A549 (cell line): ENCODE data around the gene SAMD8. TPM values are rescaled to one million over a fixed set of nuclear protein-coding genes. Genes with fewer than 3 reads are reported as not detected.

ENCODE experiments used
- ATAC-seq, 2 experiments: fragments of 200-7000 bp in 1 of 2; fragments of >200 bp in 1 of 2; cut with Nextera tagmentation in 1 of 2; cut with Tn5 transposase in 1 of 2; 3 replicates each; pipeline versions ENCODE4 v1.8.0 to v1.9.1; 2018 to 2020; ENCODE audit warnings: mild to moderate bottlenecking in 1 of 2, moderate library complexity in 1 of 2
- CTCF ChIA-PET: fragments of 300-600 bp; sonication (Branson Sonifier 250); formaldehyde crosslinking; extraction: SDS; loops from one replicate; lab custom pipeline; 2021; ENCODE audit warnings: antibody characterized with exemption, inconsistent platforms; lab: Yijun Ruan, JAX
- POLR2A ChIA-PET: fragments of 350-600 bp; formaldehyde crosslinking; extraction: SDS; loops from one replicate; lab custom pipeline; 2021; ENCODE audit warnings: antibody characterized with exemption, inconsistent platforms; lab: Yijun Ruan, JAX
- DNase-seq, 2 experiments: peaks; one replicate each; pipeline versions ENCODE4 v3.0.0 to v3.0.0-alpha.2; 2011 to 2016; ENCODE audit warnings: low read depth in 1 of 2, low spot score in 1 of 2
- FAIRE-seq: peaks from 2 replicates; lab custom pipeline; 2011; peaks lifted over from hg19 to GRCh38; lab: Jason Lieb, UNC
- H3K27ac ChIP-seq, 2 experiments: fragments of >200 bp; sonication (Bioruptor Twin); formaldehyde crosslinking; 3 replicates each; pipeline ENCODE4 v1.5.1; 2016 to 2017
- H3K4me1 ChIP-seq: fragments of >200 bp; sonication (Bioruptor Twin); formaldehyde crosslinking; 3 replicates; pipeline ENCODE4 v1.6.1; 2016
- H3K4me2 ChIP-seq: fragments of >200 bp; sonication (Bioruptor Twin); formaldehyde crosslinking; 3 replicates; pipeline ENCODE4 v1.6.1; 2016
- H3K4me3 ChIP-seq: fragments of >200 bp; sonication (Bioruptor Twin); formaldehyde crosslinking; 3 replicates; pipeline ENCODE4 v1.5.1; 2016
- H3K9me3 ChIP-seq: fragments of >200 bp; sonication (Bioruptor Twin); formaldehyde crosslinking; 3 replicates; pipeline ENCODE4 v1.6.1; 2016
- CEBPB ChIP-seq, 2 experiments: fragments of >200 bp in 1 of 2; sonication (Bioruptor Twin) in 1 of 2; formaldehyde crosslinking in 1 of 2; IDR thresholded peaks; 2 replicates each; pipeline ENCODE4 v1.6.1; 2012 to 2016
- EHF ChIP-seq: fragments of 250-450 bp; sonication (Bioruptor Pico); IDR thresholded peaks from 2 replicates; pipeline ENCODE4 v1.5.0; 2020; ENCODE audit warnings: mild to moderate bottlenecking
- EP300 ChIP-seq, 2 experiments: fragments of >200 bp; sonication (Bioruptor Twin); formaldehyde crosslinking; IDR thresholded peaks; 2 replicates in 1 of 2; 3 replicates in 1 of 2; pipeline ENCODE4 v1.6.1; 2016 to 2017
- FOSB ChIP-seq: fragments of 250-450 bp; sonication (Bioruptor Pico); IDR thresholded peaks from 2 replicates; pipeline ENCODE4 v1.5.0; 2020; ENCODE audit warnings: mild to moderate bottlenecking, moderate library complexity
- HDAC2 ChIP-seq: fragments of 200-600 bp; sonication (generic); IDR thresholded peaks from 2 replicates; pipeline ENCODE4 v1.6.1; 2016
- HEYL ChIP-seq: fragments of 250-450 bp; sonication (Bioruptor Pico); IDR thresholded peaks from 2 replicates; pipeline ENCODE4 v1.8.0; 2021; ENCODE audit warnings: mild to moderate bottlenecking, moderate library complexity
- HOXB5 ChIP-seq: fragments of 250-450 bp; sonication (Bioruptor Pico); IDR thresholded peaks from 2 replicates; pipeline ENCODE4 v1.5.0; 2020; ENCODE audit warnings: mild to moderate bottlenecking, moderate library complexity
- KDM5A ChIP-seq: fragments of 200-600 bp; sonication (generic); IDR thresholded peaks from 2 replicates; pipeline ENCODE4 v1.6.1; 2016; ENCODE audit warnings: antibody characterized with exemption, mild to moderate bottlenecking
- NFE2L2 ChIP-seq: fragments of 150-350 bp; conservative IDR thresholded peaks from 2 replicates; pipeline ENCODE4 v1.6.1; 2014; ENCODE audit warnings: low read length
- NR3C1 ChIP-seq: fragments of >200 bp; sonication (Bioruptor Twin); formaldehyde crosslinking; IDR thresholded peaks from 3 replicates; pipeline ENCODE4 v1.6.1; 2017
- PHF8 ChIP-seq: fragments of 200-600 bp; sonication (generic); IDR thresholded peaks from 2 replicates; pipeline ENCODE4 v1.6.1; 2016; ENCODE audit warnings: low read depth, mild to moderate bottlenecking, antibody characterized with exemption, moderate library complexity, borderline replicate concordance
- POLR2A ChIP-seq: IDR thresholded peaks from 2 replicates; pipeline ENCODE4 v1.6.1; 2012; ENCODE audit warnings: mild to moderate bottlenecking, low read length
- RAD21 ChIP-seq, 2 experiments: fragments of >200 bp in 1 of 2; sonication (Bioruptor Twin) in 1 of 2; formaldehyde crosslinking in 1 of 2; IDR thresholded peaks in 1 of 2; conservative IDR thresholded peaks in 1 of 2; 2 replicates in 1 of 2; 3 replicates in 1 of 2; pipeline ENCODE4 v1.6.1; 2012 to 2018; ENCODE audit warnings: inconsistent platforms in 1 of 2
- RCOR1 ChIP-seq: fragments of 150-350 bp; IDR thresholded peaks from 2 replicates; pipeline ENCODE4 v1.6.1; 2014; ENCODE audit warnings: antibody characterized with exemption, low read length, low read depth
- RFX5 ChIP-seq: fragments of 450-650 bp; IDR thresholded peaks from 2 replicates; pipeline ENCODE4 v1.7.1; 2014; ENCODE audit warnings: antibody characterized with exemption, mild to moderate bottlenecking, moderate library complexity
- TFCP2L1 ChIP-seq: fragments of 250-450 bp; sonication (Bioruptor Pico); IDR thresholded peaks from 2 replicates; pipeline ENCODE4 v1.5.0; 2021; ENCODE audit warnings: mild to moderate bottlenecking
- ZFP36 ChIP-seq: fragments of 450-650 bp; IDR thresholded peaks from 2 replicates; pipeline ENCODE4 v1.6.1; 2014; ENCODE audit warnings: borderline replicate concordance; ENCODE audit not compliant: partially characterized antibody
- WGBS: methylation state at CpG from one replicate; pipeline ENCODE4 v1.1.6; 2017; ENCODE audit errors: missing lambda C conversion rate; 5-methylcytosine and 5-hydroxymethylcytosine counted together
- polyA plus RNA-seq, 4 experiments: library from polyadenylated mRNA; depleted of rRNA in 3 of 4; stranded (reverse); fragments of >200 nt; fragmentation: RNase III in 1 of 4; extraction: RNeasy Plus Mini Kit Qiagen cat#74134 plus additional on column Dnase treatment in 1 of 4; gene quantifications; 2 replicates in 3 of 4; 3 replicates in 1 of 4; pipeline ENCODE4 v1.2.3, GENCODE V29; 2011 to 2017
- TF ChIP-seq, protein P1 (sequence below): fragments of 250-450 bp; sonication (Bioruptor Pico); IDR thresholded peaks from 2 replicates; pipeline ENCODE4 v1.5.0; 2021; ENCODE audit warnings: mild to moderate bottlenecking, moderate library complexity, borderline replicate concordance
- TF ChIP-seq, protein P2 (sequence below): IDR thresholded peaks from 2 replicates; pipeline ENCODE4 v1.6.1; 2012
- TF ChIP-seq, protein P3 (sequence below): IDR thresholded peaks from 2 replicates; pipeline ENCODE4 v1.6.1; 2012; ENCODE audit warnings: low read depth, borderline replicate concordance
- TF ChIP-seq, protein P4 (sequence below): IDR thresholded peaks from 2 replicates; pipeline ENCODE4 v1.6.1; 2012
- TF ChIP-seq, protein P5 (sequence below): fragments of >200 bp; sonication (Bioruptor Twin); formaldehyde crosslinking; IDR thresholded peaks from 3 replicates; pipeline ENCODE4 v1.5.1; 2016

Gene SAMD8
- polyA plus RNA-seq, 2 of the 4 experiments (the other 2 are of a cell fraction): 10.9 to 27.9 TPM

DNA sequence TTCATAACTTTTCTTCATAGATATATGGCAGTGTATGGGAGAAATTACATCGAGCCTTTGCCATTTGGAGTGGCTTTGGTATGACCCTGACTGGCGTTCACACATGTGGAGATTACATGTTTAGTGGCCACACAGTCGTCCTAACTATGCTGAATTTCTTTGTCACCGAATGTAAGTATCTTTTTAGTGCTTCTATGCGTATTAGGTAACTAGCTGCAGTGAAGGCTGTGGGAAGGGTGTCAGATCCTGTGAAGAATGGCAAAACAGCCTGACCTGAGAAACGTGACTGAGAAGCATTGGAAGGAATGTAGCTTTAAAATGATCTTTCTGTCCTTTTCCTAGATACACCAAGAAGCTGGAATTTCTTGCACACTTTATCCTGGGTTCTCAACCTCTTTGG lies 64.6 kb downstream of the SAMD8 start (continued):
- TF ChIP-seq, protein P1, sequence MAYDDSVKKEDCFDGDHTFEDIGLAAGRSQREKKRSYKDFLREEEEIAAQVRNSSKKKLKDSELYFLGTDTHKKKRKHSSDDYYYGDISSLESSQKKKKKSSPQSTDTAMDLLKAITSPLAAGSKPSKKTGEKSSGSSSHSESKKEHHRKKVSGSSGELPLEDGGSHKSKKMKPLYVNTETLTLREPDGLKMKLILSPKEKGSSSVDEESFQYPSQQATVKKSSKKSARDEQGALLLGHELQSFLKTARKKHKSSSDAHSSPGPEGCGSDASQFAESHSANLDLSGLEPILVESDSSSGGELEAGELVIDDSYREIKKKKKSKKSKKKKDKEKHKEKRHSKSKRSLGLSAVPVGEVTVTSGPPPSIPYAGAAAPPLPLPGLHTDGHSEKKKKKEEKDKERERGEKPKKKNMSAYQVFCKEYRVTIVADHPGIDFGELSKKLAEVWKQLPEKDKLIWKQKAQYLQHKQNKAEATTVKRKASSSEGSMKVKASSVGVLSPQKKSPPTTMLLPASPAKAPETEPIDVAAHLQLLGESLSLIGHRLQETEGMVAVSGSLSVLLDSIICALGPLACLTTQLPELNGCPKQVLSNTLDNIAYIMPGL (CRISPR knock-in tag): no peak
- TF ChIP-seq, protein P2, sequence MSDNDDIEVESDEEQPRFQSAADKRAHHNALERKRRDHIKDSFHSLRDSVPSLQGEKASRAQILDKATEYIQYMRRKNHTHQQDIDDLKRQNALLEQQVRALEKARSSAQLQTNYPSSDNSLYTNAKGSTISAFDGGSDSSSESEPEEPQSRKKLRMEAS: no peak
- TF ChIP-seq CEBPB (IDR thresholded peaks at IDR 0.05) (no peak), RFX5 (no peak), RAD21 (conservative IDR thresholded peaks at IDR 0.05 in 1 of 2, IDR thresholded peaks at IDR 0.05 in 1 of 2) (no peak), EP300 (IDR thresholded peaks at IDR 0.05) (no peak)

DNA sequence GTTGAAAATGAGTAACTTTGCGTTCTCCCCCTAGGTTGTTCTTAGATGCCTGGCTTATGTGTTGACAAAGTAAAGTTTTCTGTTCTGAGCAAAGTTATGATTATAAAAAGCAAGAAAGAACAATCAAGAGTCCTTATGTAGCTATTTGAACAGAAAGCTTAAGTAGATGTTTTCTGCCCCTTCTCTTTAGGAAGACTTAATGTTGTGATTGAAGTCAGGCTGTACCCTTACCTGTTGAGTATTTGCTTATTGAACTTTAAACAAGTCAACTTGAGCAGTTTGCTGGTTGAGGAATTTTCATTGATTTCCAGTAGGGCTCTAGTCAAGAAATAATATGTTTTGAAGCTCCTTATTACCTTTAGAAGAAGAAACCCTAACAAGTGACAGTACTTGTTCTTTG lies 65.3 kb downstream of the SAMD8 start:
- POLR2A ChIA-PET: no interaction called here
- Histone ChIP-seq H3K4me2 (no peak overlapping the region), H3K9me3 (no peaks in the 10 kb centered on the region), H3K27ac (no peak overlapping the region), H3K4me3 (no peak overlapping the region), H3K4me1 (peaks cover 17% of the 10 kb centered on the region)
- 93% methylated on average over 1 of the region's 1 CpG for WGBS
- no peak for TF ChIP-seq NR3C1
- TF ChIP-seq, protein P3, sequence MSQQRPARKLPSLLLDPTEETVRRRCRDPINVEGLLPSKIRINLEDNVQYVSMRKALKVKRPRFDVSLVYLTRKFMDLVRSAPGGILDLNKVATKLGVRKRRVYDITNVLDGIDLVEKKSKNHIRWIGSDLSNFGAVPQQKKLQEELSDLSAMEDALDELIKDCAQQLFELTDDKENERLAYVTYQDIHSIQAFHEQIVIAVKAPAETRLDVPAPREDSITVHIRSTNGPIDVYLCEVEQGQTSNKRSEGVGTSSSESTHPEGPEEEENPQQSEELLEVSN: no peak
- no peak for TF ChIP-seq EHF
- no peak for TF ChIP-seq HEYL (CRISPR knock-in tag)
- TF ChIP-seq KDM5A: no peak
- no peak for TF ChIP-seq FOSB (CRISPR knock-in tag)
- TF ChIP-seq, protein P4, sequence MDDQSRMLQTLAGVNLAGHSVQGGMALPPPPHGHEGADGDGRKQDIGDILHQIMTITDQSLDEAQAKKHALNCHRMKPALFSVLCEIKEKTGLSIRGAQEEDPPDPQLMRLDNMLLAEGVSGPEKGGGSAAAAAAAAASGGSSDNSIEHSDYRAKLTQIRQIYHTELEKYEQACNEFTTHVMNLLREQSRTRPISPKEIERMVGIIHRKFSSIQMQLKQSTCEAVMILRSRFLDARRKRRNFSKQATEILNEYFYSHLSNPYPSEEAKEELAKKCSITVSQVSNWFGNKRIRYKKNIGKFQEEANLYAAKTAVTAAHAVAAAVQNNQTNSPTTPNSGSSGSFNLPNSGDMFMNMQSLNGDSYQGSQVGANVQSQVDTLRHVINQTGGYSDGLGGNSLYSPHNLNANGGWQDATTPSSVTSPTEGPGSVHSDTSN: no peak
- no peak for TF ChIP-seq NFE2L2
- TF ChIP-seq HDAC2: no peak
- TF ChIP-seq, protein P5, sequence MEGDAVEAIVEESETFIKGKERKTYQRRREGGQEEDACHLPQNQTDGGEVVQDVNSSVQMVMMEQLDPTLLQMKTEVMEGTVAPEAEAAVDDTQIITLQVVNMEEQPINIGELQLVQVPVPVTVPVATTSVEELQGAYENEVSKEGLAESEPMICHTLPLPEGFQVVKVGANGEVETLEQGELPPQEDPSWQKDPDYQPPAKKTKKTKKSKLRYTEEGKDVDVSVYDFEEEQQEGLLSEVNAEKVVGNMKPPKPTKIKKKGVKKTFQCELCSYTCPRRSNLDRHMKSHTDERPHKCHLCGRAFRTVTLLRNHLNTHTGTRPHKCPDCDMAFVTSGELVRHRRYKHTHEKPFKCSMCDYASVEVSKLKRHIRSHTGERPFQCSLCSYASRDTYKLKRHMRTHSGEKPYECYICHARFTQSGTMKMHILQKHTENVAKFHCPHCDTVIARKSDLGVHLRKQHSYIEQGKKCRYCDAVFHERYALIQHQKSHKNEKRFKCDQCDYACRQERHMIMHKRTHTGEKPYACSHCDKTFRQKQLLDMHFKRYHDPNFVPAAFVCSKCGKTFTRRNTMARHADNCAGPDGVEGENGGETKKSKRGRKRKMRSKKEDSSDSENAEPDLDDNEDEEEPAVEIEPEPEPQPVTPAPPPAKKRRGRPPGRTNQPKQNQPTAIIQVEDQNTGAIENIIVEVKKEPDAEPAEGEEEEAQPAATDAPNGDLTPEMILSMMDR: no peak
- no peak for TF ChIP-seq HOXB5 (CRISPR knock-in tag)
- TF ChIP-seq RCOR1: no peak
- no peak for TF ChIP-seq RFX5
- no peak for TF ChIP-seq TFCP2L1 (CRISPR knock-in tag)
- TF ChIP-seq POLR2A: no peak
- no peak for TF ChIP-seq ZFP36
- no peak for TF ChIP-seq PHF8
- TF ChIP-seq RAD21 (conservative IDR thresholded peaks at IDR 0.05 in 1 of 2, IDR thresholded peaks at IDR 0.05 in 1 of 2): no peak
- TF ChIP-seq, protein P2: no peak
- no peak for TF ChIP-seq EP300 (IDR thresholded peaks at IDR 0.05)
- FAIRE-seq (no peak), DNase-seq (no peak), ATAC-seq (no peak)
- CTCF ChIA-PET: interaction anchor here (18.0 kb wide), 1 partner anchor 54 kb away, joined by 479 read pairs; the partner anchor contains the start of gene COMTD1
